Cerebellar nuclear complex (tissue), 1 donor: ENCODE measurements around the gene DHX15.

Experiments used
- DNase-seq, 2 experiments: peaks; one replicate each; lab custom pipeline; 2025; lab: John Stamatoyannopoulos, UW

Gene DHX15

GRCh38 chr4:24482871-24483270, 101.5 kb downstream of the DHX15 start:
- DNase-seq: no peak

- DNase-seq: no peak
These were observed 106.4 kb downstream of the DHX15 start for GRCh38 chr4:24477919-24478318.
